HG03280 (cell line): ENCODE results near the gene MAN1C1.
A peak's percentile ranks its signal among the peaks of the same experiment; 100 is the strongest.

Source experiments
- ATAC-seq: cut with Tn5 transposase; IDR thresholded peaks from one replicate; pipeline ENCODE4 v1.9.1; 2021; ENCODE audit warnings: mild to moderate bottlenecking, moderate library complexity; ENCODE audit not compliant: unreplicated experiment

Gene MAN1C1

GRCh38 chr1:25675729-25676476 is 59.3 kb downstream of the MAN1C1 start:
- peak; percentile 80 for ATAC-seq

- ATAC-seq, result no peak
Observed at GRCh38 chr1:25676488-25676887, 59.9 kb downstream of the MAN1C1 start.

- ATAC-seq, result no peak
Observed at GRCh38 chr1:25677193-25677773, 60.7 kb downstream of the MAN1C1 start.

- ATAC-seq, result no peak
Observed at GRCh38 chr1:25679171-25679570, 62.6 kb downstream of the MAN1C1 start.

GRCh38 chr1:25680701-25681100 is 64.1 kb downstream of the MAN1C1 start:
- no peak for ATAC-seq

GRCh38 chr1:25682059-25682601 is 65.5 kb downstream of the MAN1C1 start:
- no peak for ATAC-seq

- no peak for ATAC-seq
Observed at GRCh38 chr1:25683177-25683576, 66.6 kb downstream of the MAN1C1 start.

- no peak for ATAC-seq
Observed at GRCh38 chr1:25683731-25684130, 67.1 kb downstream of the MAN1C1 start.

GRCh38 chr1:25684216-25684965 is 67.8 kb downstream of the MAN1C1 start:
- ATAC-seq, result no peak

GRCh38 chr1:25685211-25685750 is 68.7 kb downstream of the MAN1C1 start:
- no peak for ATAC-seq

GRCh38 chr1:25685938-25686665 is 69.5 kb downstream of the MAN1C1 start:
- ATAC-seq, result no peak

GRCh38 chr1:25687221-25688017 is 70.8 kb downstream of the MAN1C1 start:
- ATAC-seq, result no peak

GRCh38 chr1:25688390-25689119 is 72.0 kb downstream of the MAN1C1 start:
- no peak for ATAC-seq

GRCh38 chr1:25689686-25690381 is 73.2 kb downstream of the MAN1C1 start:
- ATAC-seq, result no peak

- ATAC-seq, result no peak
Observed at GRCh38 chr1:25690396-25690956, 73.9 kb downstream of the MAN1C1 start.

GRCh38 chr1:25691211-25691610 is 74.6 kb downstream of the MAN1C1 start:
- ATAC-seq, result no peak

- no peak for ATAC-seq
Observed at GRCh38 chr1:25692560-25692959, 76.0 kb downstream of the MAN1C1 start.
